Occipital lobe (tissue), 2 donors: ENCODE data around the gene AAMDC. TPM values are rescaled to one million over a fixed set of nuclear protein-coding genes. Genes with fewer than 3 reads are reported as not detected.
A peak's percentile ranks its signal among the peaks of the same experiment; 100 is the strongest.

Experiments used
- DNase-seq: peaks from one replicate; lab custom pipeline; 2025; lab: John Stamatoyannopoulos, UW
- total RNA-seq: library from RNA; depleted of rRNA; stranded (reverse); fragments of >200 nt; gene quantifications from one replicate; pipeline ENCODE4 v1.2.3, GENCODE V29; 2014

AAMDC gene
- total RNA-seq: 8.6 TPM

DNA sequence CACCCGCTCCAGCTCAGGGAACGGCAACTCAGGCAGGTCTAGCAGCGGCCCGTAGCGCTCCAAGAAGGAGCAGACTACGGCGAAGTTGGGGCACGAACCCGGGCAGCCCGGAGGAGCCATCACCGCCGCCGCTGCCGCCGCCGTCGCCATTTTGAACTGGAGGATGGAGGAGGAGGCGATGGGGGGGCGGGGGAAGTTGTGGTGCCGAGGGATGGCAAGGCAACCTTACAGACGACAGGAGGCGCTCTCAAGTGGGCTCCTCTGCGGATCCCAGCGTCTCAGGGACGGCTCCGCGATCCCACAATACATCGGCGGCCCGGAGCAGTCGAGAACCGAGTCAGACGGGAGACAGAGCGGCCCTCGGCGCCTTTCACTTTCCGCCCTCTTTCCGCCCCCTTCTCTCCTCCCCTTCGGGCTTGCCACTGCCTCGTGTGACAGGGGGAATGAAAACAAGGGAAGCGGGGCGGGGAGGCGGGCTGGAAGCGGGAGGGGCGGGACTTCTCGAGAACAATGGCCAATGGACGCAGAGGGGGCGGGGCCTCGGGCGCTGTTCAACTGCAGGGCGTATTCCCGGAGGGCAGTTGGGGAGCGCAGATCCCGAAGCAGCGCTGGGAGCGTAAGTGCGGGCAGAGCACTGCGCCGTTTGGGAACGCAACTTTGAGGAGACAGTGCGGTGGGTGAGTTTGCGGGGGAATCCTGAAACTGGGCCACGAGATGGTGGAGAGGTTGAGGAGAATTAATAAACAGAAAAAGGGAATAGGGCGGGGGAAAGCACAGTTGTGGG is at the start of gene AAMDC, which contains the start of gene RSF1:
AAMDC (plus strand) TSS at position 580 of the 784 bp plus-strand sequence. CDS start 21,353 bp downstream, outside the sequence.
RSF1 (minus strand) TSS at position 158 of the 784 bp plus-strand sequence; CDS start at position 150, 8 bp downstream.
- DNase-seq: peak; percentile 99

DNA sequence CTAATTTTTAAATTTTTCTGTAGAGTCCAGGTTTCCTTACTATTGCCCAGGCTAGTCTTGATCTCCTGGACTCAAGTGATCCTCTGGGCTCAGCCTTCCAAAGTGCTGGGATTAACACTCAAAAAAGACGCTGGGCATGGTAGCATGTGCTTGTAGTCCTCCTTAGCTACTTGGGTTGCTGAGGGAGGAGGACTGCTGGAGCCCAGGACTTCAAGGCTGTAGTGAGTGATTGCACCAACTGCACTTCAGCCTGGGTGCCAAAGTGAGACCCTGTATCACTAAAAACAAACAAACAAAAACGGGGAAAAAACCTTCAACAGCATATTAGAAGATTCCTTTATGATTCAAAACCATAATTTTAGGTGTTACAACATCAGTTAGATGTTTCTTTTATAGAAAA is 45.0 kb upstream of the AAMDC start:
- no peak for DNase-seq

DNA sequence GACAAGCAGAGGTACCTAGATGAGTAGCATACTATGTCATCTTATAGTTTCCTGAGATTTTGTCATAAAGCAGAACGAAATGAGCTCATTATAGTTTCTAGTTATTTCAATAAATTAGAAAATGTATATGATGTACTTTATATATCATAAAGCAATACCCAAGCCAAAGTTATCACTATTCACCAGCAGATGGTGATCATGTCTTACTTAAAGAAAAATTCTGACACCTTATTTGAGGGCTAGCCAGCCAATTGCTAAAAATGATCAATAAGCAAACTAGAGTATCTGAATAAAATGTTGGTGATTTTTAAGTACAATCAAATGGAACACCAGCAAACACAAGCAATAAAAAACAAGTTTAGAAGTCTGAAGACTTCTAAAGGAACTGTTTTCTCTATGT is 44.5 kb upstream of the AAMDC start:
- no peak for DNase-seq

DNA sequence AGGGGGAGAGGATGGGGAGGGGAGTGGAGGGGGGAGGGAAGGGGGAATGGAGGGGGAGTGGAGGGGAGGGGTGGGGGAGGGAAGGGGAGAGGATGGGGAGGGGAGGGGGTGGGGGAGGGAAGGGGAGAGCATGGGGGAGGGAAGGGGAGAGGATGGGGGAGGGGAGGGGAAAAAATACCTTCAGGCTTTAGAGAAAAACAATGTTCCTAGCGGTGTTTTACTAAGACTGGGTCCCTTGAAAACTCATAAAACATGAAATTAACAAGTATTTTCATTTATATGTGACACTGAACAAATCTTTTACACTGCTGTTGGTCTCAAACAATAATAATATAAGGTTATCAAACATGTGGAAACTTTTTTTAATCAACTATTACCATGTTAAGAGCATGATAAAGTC is 42.8 kb upstream of the AAMDC start:
- no peak for DNase-seq

DNA sequence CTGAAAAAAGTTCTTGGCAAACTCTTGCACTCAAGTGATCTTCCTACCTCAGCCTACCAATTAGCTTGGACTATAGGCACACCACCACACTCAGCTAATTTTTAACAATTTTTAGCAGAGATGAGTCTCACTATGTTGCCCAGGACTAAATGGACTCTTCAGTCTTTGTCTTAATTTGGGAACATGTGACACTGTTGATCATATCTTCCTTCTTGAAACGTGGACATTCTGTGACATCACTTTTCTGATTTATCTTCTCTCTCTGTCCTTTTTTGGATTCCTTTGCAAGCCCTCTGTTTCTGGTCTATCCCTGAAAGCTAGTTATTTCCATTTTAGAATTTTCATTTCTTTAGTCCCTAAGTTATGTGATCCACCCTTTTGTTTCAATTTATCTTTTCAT is 42.4 kb upstream of the AAMDC start:
- no peak for DNase-seq

DNA sequence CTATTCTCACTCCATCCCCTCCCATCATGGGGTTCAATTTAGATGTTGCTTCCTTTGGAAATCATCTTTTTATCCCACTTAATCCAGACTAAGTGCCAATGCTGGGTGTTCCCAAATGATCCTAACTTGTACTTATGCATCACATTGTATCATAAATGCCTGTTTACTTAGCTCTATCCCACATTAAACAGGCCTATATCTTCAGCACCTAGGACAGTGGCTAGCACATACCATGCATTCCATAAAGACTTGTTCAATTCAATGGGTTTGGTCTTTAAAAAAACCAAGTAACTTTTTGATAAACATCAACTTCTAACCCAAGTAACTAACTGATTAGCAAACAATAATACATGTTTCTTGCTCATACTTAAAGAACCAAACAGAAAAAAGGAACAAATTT is 41.0 kb upstream of the AAMDC start:
- DNase-seq: no peak

DNA sequence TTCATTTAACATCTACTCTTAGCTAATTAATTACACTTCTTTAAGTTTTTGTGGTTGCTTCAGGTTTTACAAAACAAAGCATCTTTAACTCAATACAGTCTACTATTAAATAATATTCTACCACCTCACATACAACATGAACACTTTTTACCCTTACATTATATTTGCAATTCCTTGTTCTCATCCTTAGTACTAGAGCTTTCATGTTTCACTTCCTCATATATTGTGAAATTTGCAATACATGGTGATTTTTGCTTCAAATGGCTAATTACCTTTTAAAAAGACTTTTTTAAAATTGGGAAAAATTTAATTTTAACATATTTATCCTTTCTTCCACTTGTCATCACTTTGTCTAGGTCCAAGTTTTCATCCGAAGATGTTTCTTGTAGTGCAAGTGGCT is 37.9 kb upstream of the AAMDC start:
- no peak for DNase-seq

DNA sequence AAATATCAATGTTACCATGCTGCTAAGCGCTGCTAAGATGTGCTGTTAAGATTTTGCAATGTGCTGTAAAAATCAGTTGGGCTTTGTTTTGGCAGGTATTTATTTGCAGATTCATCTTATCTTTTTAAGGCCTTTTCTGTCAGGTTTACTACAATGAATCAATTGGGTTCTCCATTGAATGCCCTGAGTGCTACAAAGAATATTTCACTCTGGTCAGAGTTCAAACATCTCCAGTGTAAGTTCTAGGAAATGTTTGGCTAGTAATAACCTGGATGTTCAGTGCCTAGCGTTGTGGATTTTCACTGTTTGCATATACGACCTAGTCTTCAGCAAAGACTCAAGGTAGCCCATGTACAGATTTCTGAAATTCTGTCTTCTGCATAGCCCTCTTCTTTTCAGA is 36.4 kb upstream of the AAMDC start:
- DNase-seq: no peak

DNA sequence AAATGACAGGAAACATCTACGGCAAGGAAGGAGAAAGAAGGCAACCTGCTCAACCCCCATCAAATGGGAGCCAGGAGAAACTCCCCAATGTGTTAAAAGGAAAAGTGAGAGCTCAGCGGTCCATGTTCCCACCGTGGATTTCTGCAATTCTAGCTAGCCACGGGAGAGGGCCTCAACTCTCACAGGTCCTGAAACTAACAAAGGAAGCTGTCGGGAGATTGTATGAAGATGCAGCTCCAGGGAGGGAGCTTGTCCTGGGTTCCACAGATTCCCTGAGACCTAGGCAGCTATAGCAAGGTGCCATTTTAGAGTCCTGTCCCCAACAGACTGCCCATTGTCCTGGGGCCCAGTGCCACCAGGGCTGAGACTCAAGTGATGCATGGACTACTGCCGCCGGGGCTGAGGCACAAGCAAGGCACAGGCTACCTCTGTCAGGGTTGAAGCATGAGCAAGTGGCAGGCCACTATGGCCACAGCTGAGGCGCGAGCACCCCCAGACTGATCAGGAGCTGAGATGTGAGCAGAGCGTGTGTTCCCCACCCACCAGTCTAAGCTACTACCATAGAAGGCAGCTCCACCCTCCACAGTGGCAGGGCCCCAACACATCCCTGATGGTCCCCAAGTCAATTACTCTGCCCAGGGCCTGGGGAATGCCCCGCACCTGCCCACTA is 31.7 kb upstream of the AAMDC start:
- no peak for DNase-seq

DNA sequence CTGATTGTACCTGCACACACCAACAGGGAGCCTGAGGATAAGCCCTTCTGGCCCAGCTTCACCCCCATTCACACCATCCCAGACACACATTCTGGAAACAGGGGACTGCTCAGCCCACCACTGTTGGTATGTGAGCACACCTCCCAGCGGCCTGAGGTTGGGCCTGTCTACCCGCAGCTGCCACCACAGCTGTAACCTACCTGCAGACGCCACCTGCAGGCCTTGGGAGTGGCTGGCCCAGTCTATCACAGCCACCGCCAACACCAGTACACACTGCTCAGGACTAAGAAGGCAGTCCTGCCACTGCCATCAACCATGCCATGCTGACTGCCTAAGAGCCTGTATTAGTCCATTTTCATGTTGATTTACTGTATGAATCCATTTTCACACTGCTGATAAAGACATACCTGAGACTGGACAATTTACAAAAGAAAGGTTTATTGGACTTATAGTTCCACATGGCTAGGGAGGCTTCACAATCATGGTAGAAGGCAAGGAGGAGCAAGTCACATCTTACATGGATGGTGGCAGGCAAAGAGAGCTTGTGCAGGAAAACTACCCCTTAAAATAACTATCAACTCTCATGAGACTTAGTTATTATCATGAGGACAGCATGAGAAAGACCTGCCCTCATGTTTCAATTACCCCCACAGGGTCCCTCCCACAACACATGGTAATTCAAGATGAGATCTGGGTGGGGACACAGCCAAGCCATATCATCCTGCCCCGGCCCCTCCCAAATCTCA is 31.0 kb upstream of the AAMDC start:
- DNase-seq: no peak

DNA sequence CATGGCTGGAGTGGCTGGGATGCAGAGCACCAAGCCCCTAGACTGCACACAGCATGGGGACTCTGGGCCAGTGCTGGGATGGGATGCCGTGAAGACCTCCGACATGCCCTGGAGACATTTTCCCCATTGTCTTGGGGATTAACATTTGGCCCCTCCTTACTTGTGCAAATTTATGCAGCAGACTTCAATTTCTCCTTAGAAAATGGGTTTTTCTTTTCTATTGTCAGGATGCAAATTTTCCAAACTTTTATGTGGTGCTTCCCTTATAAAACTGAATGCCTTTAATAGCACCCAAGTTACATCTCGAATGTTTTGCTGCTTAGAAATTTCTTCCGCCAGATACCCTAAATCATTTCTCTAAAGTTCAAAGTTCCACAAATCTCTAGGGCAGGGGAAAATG is 29.6 kb upstream of the AAMDC start:
- no peak for DNase-seq

DNA sequence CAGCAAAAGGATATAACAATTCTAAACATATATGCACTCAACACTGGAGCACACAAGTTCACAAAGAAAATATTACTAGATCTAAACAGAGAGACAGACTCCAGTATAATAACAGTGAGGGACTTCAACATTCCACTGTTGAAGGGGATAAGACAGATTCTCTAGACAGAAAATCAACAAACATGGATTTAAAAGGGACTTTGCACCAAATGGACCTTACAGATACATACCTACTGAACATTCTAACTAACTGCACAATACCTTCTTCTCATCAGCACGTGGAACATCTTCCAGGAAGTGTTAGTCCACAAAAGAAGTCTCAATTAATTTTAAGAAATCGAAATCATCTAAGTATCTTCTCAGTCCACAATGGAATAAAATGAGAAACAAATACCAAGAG is 27.0 kb upstream of the AAMDC start:
- no peak for DNase-seq

DNA sequence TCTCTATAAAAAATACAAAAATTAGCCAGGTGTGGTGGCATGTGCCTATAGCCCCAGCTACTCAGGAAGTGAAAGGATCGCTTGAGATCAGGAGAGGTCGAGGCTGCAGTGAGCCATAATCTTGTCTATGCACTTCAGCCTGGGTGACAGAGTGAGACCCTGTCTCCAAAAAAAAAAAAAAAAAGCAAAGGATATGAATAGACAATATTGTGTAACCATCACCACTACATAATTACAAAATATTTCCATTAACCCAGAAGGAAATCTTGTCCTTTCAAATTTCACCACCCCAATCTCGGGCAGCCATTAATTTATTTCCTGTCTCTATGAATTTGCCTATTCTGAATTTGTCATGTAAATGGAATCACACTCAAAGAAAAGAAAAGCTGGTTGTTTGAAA is 21.6 kb upstream of the AAMDC start:
- no peak for DNase-seq

DNA sequence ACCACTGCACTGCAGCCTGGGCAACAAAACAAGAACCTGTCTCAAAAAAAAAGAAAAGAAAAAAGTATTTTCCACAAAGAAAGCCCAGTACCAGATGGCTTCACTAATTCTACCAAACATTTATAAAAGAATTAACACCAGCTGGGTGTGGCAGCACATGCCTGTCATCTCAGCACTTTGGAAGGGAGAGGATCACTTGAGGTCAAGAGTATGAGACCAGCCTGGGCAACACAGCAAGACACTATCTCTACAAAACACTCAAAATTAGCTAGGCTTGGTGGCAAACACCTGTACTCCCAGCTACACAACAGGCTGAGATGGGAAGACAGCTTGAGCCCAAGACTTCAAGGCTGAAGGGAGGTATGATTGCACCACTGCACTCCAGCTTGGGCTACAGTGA is 20.5 kb upstream of the AAMDC start:
- DNase-seq: no peak

DNA sequence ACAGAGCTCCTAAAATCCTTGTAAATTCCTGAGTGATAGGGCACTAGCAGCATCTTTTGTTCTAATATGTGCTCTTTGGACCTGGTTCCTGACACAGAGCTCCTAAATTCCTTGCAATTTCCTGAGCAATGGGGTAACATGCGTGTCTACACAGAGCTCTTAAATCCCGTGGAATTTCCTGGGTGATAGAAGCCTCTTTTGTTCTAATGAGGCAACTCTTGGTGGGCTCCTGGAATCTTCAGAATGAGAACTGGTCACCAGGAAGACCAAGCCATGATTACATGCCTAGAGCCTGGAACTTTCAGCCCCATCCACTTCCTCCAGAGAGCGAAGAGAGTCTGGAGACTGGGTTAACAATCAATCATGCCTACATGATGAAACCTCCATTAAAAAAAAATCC is 19.5 kb upstream of the AAMDC start:
- no peak for DNase-seq

DNA sequence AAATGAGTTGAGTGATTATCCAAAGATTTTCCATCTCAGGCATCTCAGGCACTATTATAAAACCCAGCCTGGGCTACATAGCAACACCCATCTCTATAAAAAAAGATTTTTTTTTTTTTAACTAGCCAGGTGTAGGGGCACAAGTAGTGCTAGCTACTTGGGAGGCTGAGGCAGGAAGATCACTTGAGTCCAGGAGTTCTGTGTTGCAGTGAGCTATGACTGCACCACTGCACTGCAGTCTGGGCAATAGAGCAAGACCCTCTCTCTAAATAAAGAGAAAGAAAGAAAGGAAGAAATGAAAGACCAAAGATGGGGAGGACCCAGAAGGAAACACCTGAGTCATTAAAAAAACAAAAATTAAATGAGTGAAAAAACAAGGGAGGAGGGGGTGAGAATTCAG is 14.5 kb upstream of the AAMDC start:
- DNase-seq: no peak

DNA sequence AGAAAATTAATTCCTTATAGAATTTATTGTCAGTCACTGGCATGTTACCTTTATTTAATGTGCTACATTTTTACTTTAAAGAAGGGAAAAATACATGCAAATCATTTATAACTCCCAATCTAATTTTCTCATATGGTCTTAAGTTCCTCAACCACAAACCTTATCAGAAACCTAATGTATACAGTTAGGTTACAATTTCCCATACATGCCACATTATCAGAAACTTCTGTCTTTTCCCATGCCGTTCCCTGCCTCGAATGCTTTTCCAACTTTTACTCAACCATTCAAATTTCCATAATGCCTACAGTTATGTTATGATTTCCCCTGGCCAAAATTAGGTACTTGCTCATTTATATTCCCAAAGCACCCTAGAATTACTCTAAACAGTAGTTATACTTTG is 14.0 kb upstream of the AAMDC start:
- DNase-seq: no peak

DNA sequence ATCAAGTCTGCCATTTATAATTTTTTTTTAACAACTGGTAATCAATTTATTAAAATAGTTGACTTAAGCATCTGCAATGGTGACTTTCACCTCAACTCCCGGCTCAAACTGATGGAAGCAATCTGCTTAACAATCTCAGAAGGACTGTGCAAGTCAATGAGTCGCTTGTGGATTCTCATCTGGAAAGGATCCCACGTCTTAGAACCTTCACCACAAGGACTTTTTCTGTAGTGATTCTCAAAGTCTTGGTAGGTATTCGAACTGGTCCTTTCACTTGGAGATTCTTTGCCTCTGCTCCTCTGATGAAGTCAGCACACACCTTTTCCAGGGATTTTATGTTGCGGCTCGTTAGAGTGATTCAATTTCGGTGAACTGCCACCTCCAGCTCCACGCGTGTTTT is 7.7 kb upstream of the AAMDC start:
- DNase-seq: no peak

DNA sequence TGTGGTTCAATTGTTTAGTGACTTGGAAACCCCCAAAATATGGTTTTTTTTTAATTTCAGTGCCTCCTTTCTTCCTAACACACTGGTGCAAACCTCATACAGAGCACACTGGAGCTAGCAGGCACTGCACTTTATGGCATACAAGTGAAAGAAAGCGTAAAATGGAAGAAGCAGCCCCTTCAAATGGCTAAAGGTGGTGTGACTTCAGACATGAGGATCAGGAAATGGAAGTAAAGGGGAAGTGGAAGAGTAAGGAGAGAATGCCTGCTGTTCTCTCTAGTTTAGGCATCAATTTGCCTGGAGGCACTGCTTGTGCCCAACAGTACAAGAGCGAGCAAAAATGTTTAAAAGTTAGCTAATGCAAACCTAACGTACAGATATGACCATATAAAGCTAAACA is 6.1 kb upstream of the AAMDC start:
- DNase-seq: no peak

DNA sequence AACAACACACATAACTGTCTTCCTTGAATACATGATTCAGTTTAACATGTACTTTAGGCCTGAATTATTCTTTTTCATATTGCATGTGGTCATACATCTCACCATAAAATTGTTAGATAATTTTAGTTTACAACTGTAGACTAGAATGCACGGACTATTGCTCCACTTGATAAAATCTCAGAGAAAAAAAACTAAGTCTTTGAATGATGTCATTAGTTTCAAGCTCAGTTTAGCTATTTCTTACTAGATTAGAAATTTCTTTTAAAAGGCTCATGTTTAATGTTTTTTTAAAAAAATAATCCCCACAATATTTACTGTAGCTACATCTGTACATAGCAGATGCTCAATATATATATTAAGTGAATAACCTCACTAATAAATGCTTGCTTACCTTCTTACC is 5.5 kb upstream of the AAMDC start:
- no peak for DNase-seq

DNA sequence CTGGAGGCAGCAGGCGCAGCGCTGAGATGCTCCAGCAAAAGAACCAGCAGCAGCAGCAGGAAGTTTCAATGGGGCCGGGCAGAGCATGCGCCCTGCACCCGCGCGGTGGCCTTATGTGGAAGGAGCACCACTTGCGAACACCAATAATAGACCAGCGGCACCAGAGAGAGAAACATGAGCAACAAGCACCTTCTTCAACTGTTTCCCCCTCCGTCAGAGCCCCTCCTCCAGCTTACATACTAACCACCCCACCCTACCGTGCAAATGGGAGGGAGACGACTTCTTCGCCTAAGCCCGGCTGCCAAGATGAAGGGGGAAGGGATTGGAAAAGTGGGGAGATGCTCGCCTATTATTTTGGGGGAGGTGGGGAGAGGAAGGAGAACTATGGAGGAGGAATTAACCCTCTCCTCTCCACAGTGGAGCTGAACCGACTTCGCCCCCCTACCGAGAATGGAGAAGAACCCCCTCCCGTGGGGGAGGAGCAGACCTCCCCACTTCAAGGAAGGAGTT is 1.5 kb upstream of the AAMDC start:
- DNase-seq: peak; percentile 87

DNA sequence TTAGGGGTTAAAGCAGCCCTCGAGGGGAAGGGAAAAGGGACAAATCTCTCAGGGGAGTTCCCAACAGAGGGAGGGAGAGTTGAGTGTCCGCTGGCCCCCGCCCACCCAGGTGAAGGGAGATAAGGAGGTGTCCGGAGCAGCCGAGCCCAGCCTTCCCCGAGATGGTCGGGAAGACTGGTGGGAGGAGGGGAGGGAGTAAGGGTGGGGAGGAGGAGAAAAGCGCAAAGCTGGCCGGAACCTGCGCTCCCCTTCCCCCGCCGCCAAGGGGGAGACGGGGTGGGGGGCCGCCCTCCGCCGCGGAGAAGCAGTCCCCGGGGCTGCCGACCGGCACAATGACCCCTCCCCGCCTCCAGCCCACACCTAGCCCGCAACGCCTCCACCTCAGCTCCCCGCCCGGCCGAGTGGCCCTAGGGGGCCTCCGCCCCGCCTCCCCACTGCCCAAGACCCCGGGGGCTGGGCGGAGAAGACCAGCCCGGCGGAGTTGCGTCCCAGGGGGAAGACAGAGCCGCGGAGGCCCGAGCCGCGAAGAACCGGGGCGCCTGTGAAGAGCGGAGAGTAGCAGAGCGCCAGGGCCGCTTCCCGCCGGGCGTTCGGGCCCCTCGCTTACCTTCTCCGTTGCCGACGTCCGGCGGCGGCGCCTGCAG is 901 bp upstream of the AAMDC start:
- peak; percentile 38 for DNase-seq
